ENCODE data around the gene GLTPD2.

Gene GLTPD2

GRCh38 chr17:4789951-4790704 is 1.4 kb downstream of the GLTPD2 start:
- TF ChIP-seq ZC3H10 (CRISPR knock-in tag; IDR thresholded peaks at IDR 0.05) = no peak
- no peak for TF ChIP-seq PPARA (CRISPR knock-in tag; IDR thresholded peaks at IDR 0.05; ENCODE audit: borderline replicate concordance)
- TF ChIP-seq ZNF70 (CRISPR knock-in tag; IDR thresholded peaks at IDR 0.05) = no peak
- TF ChIP-seq ESRRG (CRISPR knock-in tag; IDR thresholded peaks at IDR 0.05) = no peak
- TF ChIP-seq, protein P1, sequence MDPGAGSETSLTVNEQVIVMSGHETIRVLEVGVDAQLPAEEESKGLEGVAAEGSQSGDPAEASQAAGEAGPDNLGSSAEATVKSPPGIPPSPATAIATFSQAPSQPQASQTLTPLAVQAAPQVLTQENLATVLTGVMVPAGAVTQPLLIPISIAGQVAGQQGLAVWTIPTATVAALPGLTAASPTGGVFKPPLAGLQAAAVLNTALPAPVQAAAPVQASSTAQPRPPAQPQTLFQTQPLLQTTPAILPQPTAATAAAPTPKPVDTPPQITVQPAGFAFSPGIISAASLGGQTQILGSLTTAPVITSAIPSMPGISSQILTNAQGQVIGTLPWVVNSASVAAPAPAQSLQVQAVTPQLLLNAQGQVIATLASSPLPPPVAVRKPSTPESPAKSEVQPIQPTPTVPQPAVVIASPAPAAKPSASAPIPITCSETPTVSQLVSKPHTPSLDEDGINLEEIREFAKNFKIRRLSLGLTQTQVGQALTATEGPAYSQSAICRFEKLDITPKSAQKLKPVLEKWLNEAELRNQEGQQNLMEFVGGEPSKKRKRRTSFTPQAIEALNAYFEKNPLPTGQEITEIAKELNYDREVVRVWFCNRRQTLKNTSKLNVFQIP (CRISPR knock-in tag; IDR thresholded peaks at IDR 0.05; ENCODE audit: borderline replicate concordance, low read depth) = no peak
- peak; percentile 92 for ATAC-seq

DNA sequence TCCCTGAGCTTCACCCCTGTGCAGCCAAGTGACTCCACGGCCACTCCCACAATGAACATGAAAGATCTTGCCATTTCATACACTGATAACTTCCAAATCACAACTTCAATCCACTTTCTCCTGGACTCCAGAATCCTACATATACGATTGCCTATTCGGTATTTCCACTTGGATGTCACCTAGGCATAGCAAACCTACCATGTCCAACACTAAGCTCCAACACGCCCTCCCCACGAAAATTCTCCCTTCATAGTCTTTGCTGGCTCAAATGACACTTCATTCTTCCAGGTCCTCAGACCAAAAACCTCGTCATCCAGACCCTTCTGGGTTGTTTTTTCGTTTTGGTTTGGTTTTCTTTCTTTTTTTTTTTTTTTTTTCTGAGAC is 1.9 kb downstream of the GLTPD2 start:
- no peak for ATAC-seq

DNA sequence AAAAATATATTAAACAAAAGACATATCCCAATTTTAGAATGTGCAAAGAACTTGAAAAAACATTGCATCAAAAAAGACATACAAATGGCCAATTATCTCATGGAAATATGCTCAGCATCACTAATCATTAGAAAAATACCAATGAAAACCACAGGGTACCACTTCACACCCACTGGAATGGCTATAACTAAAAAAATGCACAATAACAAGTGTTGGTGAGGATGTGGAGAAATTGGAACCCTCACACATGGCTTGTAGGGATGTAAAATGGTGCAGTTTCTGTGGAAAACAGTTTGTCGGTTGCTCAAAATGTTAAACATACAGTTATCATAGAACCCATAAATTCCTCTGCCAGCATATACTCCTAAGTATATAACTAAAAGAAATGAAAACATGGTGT is 6.4 kb downstream of the GLTPD2 start:
- ATAC-seq = no peak

More for the DNA sequence above, 1.9 kb downstream of the GLTPD2 start:
- TF ChIP-seq ARNTL (CRISPR knock-in tag; IDR thresholded peaks at IDR 0.05; ENCODE audit: borderline replicate concordance, low read depth) (no peak), ZFP30 (CRISPR knock-in tag; IDR thresholded peaks at IDR 0.05) (no peak), ZNF565 (CRISPR knock-in tag; conservative IDR thresholded peaks at IDR 0.05; ENCODE audit: low read depth) (no peak), RARB (CRISPR knock-in tag; IDR thresholded peaks at IDR 0.05) (no peak), ESRRG (CRISPR knock-in tag; IDR thresholded peaks at IDR 0.05) (no peak), ZFP3 (CRISPR knock-in tag; IDR thresholded peaks at IDR 0.05) (no peak)
- TF ChIP-seq, protein P2, sequence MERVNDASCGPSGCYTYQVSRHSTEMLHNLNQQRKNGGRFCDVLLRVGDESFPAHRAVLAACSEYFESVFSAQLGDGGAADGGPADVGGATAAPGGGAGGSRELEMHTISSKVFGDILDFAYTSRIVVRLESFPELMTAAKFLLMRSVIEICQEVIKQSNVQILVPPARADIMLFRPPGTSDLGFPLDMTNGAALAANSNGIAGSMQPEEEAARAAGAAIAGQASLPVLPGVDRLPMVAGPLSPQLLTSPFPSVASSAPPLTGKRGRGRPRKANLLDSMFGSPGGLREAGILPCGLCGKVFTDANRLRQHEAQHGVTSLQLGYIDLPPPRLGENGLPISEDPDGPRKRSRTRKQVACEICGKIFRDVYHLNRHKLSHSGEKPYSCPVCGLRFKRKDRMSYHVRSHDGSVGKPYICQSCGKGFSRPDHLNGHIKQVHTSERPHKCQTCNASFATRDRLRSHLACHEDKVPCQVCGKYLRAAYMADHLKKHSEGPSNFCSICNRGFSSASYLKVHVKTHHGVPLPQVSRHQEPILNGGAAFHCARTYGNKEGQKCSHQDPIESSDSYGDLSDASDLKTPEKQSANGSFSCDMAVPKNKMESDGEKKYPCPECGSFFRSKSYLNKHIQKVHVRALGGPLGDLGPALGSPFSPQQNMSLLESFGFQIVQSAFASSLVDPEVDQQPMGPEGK (CRISPR knock-in tag; IDR thresholded peaks at IDR 0.05; ENCODE audit: borderline replicate concordance) = no peak

DNA sequence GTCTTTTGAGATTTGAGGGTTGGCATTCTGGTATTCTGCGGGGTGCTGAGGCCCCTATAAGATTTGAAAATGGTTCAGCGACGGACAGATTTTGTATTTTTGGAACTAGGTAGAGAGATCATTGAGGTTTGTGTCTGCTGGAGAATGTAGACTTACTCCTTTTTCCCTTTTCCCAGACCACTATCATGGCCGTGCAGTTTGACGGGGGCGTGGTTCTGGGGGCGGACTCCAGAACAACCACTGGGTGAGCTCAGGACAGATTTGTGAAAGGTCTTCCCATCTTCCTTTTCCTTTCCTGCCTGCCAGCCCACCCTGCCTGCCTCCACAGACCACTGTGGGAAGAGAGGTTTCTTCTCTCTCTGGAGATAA is 7.8 kb downstream of the GLTPD2 start:
- peak; percentile 96 for ATAC-seq
- TF ChIP-seq TCF4 (CRISPR knock-in tag; IDR thresholded peaks at IDR 0.05; ENCODE audit: borderline replicate concordance) (no peak), GLIS3 (CRISPR knock-in tag; IDR thresholded peaks at IDR 0.05) (no peak), ZNF565 (CRISPR knock-in tag; conservative IDR thresholded peaks at IDR 0.05; ENCODE audit: low read depth) (no peak), ZNF8 (CRISPR knock-in tag; IDR thresholded peaks at IDR 0.05) (no peak), OSR1 (CRISPR knock-in tag; IDR thresholded peaks at IDR 0.05) (no peak), CSRNP3 (CRISPR knock-in tag; IDR thresholded peaks at IDR 0.05) (no peak), ZFP3 (CRISPR knock-in tag; IDR thresholded peaks at IDR 0.05) (no peak), BACH2 (CRISPR knock-in tag; IDR thresholded peaks at IDR 0.05; ENCODE audit: borderline replicate concordance) (no peak), ZNF70 (CRISPR knock-in tag; IDR thresholded peaks at IDR 0.05) (no peak), SNAI2 (CRISPR knock-in tag; IDR thresholded peaks at IDR 0.05) (no peak), CREB5 (CRISPR knock-in tag; IDR thresholded peaks at IDR 0.05; ENCODE audit: low read depth) (no peak), ARNTL (CRISPR knock-in tag; IDR thresholded peaks at IDR 0.05; ENCODE audit: borderline replicate concordance, low read depth) (no peak), PPARA (CRISPR knock-in tag; IDR thresholded peaks at IDR 0.05; ENCODE audit: borderline replicate concordance) (no peak)

More for the DNA sequence above, 6.4 kb downstream of the GLTPD2 start:
- TF ChIP-seq OSR1 (CRISPR knock-in tag; IDR thresholded peaks at IDR 0.05) (no peak), ESRRG (CRISPR knock-in tag; IDR thresholded peaks at IDR 0.05) (no peak), ZNF565 (CRISPR knock-in tag; conservative IDR thresholded peaks at IDR 0.05; ENCODE audit: low read depth) (no peak), CSDC2 (CRISPR knock-in tag; IDR thresholded peaks at IDR 0.05) (no peak), ARNTL (CRISPR knock-in tag; IDR thresholded peaks at IDR 0.05; ENCODE audit: borderline replicate concordance, low read depth) (no peak)
- TF ChIP-seq, protein P1 (CRISPR knock-in tag; IDR thresholded peaks at IDR 0.05; ENCODE audit: borderline replicate concordance, low read depth) = no peak
